Fibroblast of villous mesenchyme (primary cell): ENCODE data around the gene RALA. TPM values are rescaled to one million over a fixed set of nuclear protein-coding genes. Genes with fewer than 3 reads are reported as not detected.

Experiments used
- DNase-seq: peaks from one replicate; pipeline ENCODE4 v3.0.0-alpha.2; 2010; ENCODE audit warnings: low read depth
- H3K4me3 ChIP-seq: 2 replicates; pipeline ENCODE4 v1.5.1; 2011; ENCODE audit warnings: low read depth, mild to moderate bottlenecking, low read length
- CTCF ChIP-seq: IDR thresholded peaks from 2 replicates; pipeline ENCODE4 v1.5.1; 2012; ENCODE audit warnings: low read depth, mild to moderate bottlenecking, low read length; ENCODE audit not compliant: insufficient read depth
- total RNA-seq: library from RNA; depleted of rRNA; stranded (reverse); fragments of >200 nt; gene quantifications from 2 replicates; pipeline ENCODE4 v1.2.3, GENCODE V29; 2012

Gene RALA
- total RNA-seq, 1 donor, result 20.3 TPM

- no peak for TF ChIP-seq CTCF
- H3K4me3 ChIP-seq, result no peak overlapping the region
- peak; percentile 70 for DNase-seq
Measured at GRCh38 chr7:39651265-39651664, 27.9 kb downstream of the RALA start.

- TF ChIP-seq CTCF, result no peak
- no peak overlapping the region for H3K4me3 ChIP-seq
- no peak for DNase-seq
Measured at GRCh38 chr7:39656415-39656814, 33.0 kb downstream of the RALA start.

- no peak for DNase-seq
- no peak overlapping the region for H3K4me3 ChIP-seq
- TF ChIP-seq CTCF, result no peak
Measured at GRCh38 chr7:39659356-39660013, 36.1 kb downstream of the RALA start.

- no peak for TF ChIP-seq CTCF
- DNase-seq, result no peak
- no peak overlapping the region for H3K4me3 ChIP-seq
Measured at GRCh38 chr7:39661960-39662359, 38.6 kb downstream of the RALA start.

- no peak for DNase-seq
- no peak overlapping the region for H3K4me3 ChIP-seq
- TF ChIP-seq CTCF, result no peak
Measured at GRCh38 chr7:39663263-39663662, 39.9 kb downstream of the RALA start.

GRCh38 chr7:39664057-39664456 is 40.7 kb downstream of the RALA start:
- no peak for TF ChIP-seq CTCF
- H3K4me3 ChIP-seq, result no peak overlapping the region
- peak; percentile 71 for DNase-seq

GRCh38 chr7:39664585-39664984 is 41.2 kb downstream of the RALA start:
- no peak for TF ChIP-seq CTCF
- H3K4me3 ChIP-seq, result no peak overlapping the region
- no peak for DNase-seq
